Choroid plexus epithelial cell (primary cell): Measurements from ENCODE around the gene FAM78A.

Experiments used
- DNase-seq: peaks from one replicate; pipeline ENCODE4 v3.0.0-alpha.2; 2010; ENCODE audit warnings: low read depth
- H3K4me3 ChIP-seq: 2 replicates; pipeline ENCODE4 v1.5.1; 2011; ENCODE audit warnings: low read depth, mild to moderate bottlenecking, control low read depth, low read length, moderate library complexity
- TF ChIP-seq, protein P1 (sequence below): conservative IDR thresholded peaks from 2 replicates; pipeline ENCODE4 v1.5.1; 2011; ENCODE audit warnings: low read depth, mild to moderate bottlenecking, control low read depth, inconsistent platforms, low read length, moderate library complexity

Gene FAM78A

DNA sequence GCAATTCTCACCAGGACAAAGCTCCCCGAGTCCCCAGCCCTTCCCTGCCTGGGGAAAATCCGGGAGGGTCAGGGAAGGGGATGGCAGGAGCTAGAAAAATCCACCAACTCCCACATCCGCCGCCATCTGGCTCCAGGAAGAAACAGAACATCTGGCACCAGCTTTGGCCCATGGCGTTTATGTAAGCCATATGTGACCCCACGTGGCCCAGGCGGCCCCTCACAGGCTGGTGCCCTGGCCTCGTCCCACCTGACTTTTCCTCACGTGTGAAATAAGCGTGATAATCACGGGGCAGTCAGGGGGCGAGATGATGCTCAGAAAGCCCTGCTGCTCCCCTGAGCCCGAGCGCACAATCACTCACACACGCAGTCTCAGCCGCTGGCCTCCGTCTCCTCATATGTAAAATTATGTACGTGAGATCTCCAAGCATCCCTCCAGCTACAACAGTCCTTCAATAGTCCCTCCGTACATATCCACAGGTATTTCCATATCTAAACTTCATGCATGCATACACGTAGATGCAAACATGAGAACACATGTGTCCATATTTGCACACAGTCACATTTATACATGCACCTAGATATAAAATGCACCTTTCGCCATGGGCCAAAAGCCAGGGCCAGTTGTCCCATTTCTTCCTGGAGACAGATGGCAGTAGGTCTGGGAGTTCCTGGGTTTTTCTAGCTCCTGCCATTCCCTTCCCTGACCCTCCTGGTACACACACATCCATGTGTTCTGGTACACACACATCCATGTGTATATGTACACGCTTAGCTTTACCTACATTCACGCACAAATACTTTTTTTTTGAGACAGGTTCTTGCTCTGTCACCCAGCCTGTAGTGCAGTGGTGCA is 42.1 kb upstream of the FAM78A start:
- no peak for DNase-seq
- TF ChIP-seq, protein P1, sequence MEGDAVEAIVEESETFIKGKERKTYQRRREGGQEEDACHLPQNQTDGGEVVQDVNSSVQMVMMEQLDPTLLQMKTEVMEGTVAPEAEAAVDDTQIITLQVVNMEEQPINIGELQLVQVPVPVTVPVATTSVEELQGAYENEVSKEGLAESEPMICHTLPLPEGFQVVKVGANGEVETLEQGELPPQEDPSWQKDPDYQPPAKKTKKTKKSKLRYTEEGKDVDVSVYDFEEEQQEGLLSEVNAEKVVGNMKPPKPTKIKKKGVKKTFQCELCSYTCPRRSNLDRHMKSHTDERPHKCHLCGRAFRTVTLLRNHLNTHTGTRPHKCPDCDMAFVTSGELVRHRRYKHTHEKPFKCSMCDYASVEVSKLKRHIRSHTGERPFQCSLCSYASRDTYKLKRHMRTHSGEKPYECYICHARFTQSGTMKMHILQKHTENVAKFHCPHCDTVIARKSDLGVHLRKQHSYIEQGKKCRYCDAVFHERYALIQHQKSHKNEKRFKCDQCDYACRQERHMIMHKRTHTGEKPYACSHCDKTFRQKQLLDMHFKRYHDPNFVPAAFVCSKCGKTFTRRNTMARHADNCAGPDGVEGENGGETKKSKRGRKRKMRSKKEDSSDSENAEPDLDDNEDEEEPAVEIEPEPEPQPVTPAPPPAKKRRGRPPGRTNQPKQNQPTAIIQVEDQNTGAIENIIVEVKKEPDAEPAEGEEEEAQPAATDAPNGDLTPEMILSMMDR: no peak
- H3K4me3 ChIP-seq: no peak overlapping the region

DNA sequence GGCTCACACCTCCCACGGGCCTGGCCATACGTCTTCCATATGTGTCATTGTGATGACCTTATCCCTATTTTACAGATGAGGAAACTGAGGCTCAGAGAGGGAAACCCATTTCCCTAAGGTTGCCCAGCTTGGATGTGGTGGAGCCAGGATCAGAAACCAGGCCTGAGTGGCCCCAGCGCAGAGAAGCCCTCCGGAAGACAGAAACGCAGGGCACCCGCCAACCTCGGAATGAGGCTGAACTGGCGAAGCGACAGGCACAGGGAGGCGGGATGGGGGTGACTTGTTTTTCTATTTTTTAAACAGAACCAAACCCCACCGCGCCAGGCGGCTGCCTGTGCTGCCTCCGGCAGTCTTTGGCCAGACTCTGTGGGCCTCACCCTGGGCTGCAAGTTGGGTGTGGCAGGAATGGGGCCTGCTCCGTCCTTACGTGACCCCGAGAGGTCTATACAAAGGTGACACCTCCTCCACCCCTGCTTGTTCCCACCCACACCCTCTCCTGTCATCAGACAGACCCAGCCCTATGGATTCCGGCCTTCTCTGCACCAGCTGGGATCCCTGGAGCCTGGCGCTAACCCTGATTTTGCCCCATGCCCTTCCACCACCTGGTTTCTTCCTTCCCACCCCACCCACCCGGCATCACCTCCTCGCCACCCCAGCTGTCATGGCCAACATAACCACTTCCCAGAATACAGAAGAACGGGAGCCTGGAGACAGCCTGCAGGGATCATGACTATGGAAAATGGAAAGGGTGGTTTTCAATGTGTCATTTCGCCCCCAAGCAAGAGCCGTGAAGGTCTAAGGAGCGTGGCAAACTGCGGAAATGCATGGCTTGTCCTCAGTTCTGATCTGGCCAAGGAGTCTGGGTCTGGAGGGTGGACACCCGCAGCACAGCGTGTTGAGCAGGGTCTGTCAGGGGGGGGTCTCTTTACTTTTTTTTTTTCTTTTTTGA is 36.8 kb upstream of the FAM78A start:
- H3K4me3 ChIP-seq: no peak overlapping the region
- DNase-seq: no peak
- TF ChIP-seq, protein P1: no peak

DNA sequence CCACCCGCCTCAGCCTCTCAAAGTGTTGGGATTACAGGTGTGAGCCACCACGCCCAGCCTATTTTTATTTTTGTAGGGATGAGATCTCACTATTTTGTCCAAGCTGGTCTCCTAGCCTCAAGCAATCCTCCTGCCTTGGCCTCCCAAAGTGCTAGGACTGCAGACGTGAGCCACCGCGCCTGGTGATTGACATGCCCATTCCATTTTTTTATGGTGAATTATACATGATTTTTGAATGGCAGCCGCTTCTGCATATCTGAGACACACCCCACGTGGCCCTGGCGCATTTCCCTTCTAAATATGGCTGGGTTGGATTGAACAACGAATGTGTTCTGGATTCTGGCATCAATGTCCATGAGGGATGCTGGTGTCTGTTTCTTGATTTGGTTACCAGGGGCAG is 35.9 kb upstream of the FAM78A start:
- TF ChIP-seq, protein P1: no peak
- DNase-seq: no peak
- no peak overlapping the region for H3K4me3 ChIP-seq

DNA sequence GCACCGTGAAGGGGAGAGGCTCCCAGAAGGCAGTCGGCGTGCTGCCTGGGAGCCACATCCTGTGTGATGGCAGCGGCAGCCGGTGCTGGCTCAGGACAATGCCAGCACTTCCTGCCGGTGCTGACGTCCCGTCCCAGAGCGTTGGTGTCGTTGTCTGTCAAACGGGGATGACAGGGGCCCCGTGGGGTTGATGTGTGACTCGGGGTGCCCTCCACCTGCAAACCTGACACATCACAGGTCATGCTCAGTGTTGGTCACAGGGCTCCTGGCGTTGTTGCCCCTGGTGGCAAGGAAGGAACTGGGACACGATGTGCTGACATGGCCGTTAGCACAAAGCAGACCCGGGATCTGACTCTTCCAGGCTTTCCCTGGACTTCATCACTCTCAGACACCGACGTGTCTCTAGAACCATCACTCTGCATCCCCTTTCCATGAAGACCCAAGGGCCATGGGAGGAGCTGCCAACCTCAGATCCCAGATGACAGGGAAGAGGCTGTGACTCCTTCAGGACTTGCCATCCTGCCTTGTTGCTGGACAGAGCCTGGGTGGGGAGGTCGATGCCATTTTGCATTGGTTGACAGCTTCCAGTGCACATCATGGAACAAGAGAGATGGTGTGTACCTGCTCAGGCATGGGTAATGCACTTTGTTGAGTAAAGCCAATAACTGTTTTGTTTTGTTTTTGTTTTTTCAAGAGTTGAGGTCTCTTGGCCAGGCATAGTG is 34.7 kb upstream of the FAM78A start:
- no peak overlapping the region for H3K4me3 ChIP-seq
- TF ChIP-seq, protein P1: no peak
- no peak for DNase-seq

DNA sequence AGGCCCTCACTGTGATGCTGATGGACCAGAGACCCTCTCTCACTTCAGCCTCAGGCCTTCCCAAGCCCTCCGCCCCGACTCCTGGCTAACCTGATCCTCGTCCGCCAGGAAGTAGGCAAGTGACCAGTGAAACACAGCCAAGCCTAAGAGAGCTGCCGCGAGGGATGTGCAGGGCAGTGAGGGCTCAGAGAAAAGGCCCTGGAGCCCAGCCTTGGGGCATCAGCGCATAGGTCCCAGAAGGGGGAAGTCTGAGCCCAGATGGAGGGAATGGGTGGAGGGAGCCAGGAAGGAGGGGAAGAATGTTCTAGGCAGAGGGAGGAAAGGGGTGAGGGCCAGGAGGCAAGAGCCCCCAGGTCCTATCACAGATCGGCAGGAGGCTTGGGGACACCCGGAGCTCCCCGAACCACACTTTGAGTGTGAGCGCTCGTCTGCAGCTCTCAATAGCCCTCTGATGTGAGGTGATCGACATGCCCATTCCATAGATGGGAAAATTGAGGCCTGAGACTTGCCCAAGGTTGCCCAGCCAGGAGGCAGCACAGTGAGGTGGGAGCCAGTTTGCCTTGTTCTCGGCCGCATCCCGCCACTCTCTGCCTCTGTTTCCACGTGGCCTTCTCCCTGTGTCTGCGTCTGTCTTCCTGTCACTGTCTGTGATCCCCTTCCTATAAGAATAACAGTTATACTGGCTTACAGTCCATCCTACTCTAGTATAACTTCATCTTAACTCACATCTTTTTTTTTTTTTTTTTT is 33.4 kb upstream of the FAM78A start:
- TF ChIP-seq, protein P1: no peak
- no peak for DNase-seq
- no peak overlapping the region for H3K4me3 ChIP-seq

DNA sequence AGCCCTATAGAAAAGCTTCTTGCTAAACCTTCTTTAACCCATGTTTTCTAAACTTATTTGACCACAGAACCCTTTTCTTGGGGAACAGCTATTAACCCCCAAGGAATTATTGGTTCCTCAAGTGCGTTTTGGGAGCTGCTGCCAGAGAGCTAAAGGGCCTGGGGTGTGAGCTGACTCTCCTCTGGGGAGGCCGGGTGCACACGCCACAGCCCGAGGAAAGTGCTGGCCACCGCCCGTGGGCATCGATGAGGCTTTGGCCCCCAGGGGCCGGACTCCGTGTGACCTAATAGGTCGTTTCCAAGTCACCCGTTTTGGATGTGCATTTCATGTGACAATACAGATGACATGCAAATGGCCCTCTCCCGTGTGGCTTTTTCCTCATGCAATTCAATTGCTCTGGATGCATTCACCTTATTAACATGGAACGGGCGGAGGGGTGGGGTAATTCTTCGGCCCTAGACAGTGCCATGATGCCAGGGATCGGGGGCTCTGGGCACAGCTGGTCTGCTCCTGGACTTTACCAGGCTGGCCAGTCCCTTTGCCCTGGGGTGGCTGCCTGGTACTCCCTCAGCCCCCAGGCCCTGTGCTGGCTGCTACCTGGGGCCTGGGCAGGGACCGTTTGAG is 32.7 kb upstream of the FAM78A start:
- TF ChIP-seq, protein P1: no peak
- DNase-seq: no peak
- no peak overlapping the region for H3K4me3 ChIP-seq
